ENCODE data around the gene KMO.
A peak's percentile ranks its signal among the peaks of the same experiment; 100 is the strongest.

The KMO gene

DNA sequence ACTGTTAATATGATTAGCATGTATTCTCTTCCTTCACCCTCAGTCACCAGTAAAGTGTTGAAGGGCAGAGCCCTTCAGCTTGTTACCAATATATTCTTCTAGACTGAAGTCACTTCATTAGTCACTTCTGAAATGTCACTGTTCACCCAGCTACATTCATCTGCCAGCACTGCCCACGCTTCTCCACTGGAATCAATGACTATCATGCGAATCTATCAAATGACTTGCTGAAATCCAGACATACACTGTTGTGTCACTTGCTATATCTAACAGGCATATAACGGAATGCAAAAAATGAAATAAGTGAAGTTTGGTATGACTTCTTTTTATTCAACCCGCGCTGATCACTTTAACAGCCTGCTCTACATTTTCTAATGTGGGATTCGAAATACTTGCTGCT lies 28.7 kb upstream of the KMO start:
- DNase-seq (ENCODE audit: low read depth, low spot score) = no peak
- no peaks in the 10 kb centered on the region for H3K9me3 ChIP-seq (ENCODE audit: insufficient read depth, low read length)
- no peak for TF ChIP-seq SUZ12 (IDR thresholded peaks at IDR 0.05; ENCODE audit: extremely low read depth, insufficient read depth, insufficient read length)
- no peak for TF ChIP-seq YY1 (IDR thresholded peaks at IDR 0.05; ENCODE audit: insufficient read depth, insufficient read length)
- no peak for TF ChIP-seq ZNF274 (IDR thresholded peaks at IDR 0.05; ENCODE audit: low read depth, low read length)
- no peaks in the 10 kb centered on the region for H3K4me1 ChIP-seq (ENCODE audit: insufficient read depth, insufficient read length)
- H3K27me3 ChIP-seq (ENCODE audit: insufficient read depth, insufficient read length) = no peaks in the 10 kb centered on the region
- no peak overlapping the region for H3K4me3 ChIP-seq (ENCODE audit: insufficient read length, low read depth)
- H3K36me3 ChIP-seq (ENCODE audit: insufficient read depth, insufficient read length, low read length) = peaks cover 93% of the 10 kb centered on the region
- no peak overlapping the region for H3K9ac ChIP-seq (ENCODE audit: insufficient read length, low read depth)

DNA sequence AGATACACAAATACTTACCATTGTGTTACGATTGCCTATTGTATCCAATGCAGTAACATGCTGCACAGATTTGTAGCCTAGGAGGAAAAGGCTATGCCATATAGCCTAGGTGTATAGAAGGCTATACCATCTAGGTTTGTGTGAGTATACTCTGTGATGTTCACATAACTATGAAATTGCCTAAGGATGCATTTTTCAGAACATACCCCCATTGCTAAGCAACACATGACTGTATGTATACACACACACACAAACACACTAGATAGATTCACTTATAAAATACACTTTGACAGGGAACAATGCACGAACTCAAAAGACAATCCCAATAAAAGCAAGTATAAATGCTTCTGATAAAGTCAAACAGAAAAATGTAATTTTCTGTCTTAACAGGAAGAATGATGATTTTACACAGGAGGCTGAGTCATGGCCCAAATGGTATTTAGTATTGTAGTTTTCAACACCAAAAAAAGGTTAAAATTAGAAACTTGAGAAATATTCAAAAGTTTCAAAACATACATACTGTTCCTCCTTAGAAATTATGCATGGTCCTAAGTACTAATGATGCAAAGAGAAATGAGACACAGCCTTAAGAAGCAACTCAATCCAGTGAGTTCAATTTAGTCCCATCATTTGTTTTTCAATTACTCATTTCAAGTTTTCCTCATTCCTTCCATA lies 24.9 kb upstream of the KMO start:
- no peak overlapping the region for H3K9ac ChIP-seq (ENCODE audit: insufficient read length, low read depth)
- no peaks in the 10 kb centered on the region for H3K4me1 ChIP-seq (ENCODE audit: insufficient read depth, insufficient read length)
- H3K4me3 ChIP-seq (ENCODE audit: insufficient read length, low read depth) = no peak overlapping the region
- DNase-seq (ENCODE audit: low read depth, low spot score) = no peak
- H3K27me3 ChIP-seq (ENCODE audit: insufficient read depth, insufficient read length) = no peaks in the 10 kb centered on the region
- no peak for TF ChIP-seq YY1 (IDR thresholded peaks at IDR 0.05; ENCODE audit: insufficient read depth, insufficient read length)
- TF ChIP-seq SUZ12 (IDR thresholded peaks at IDR 0.05; ENCODE audit: extremely low read depth, insufficient read depth, insufficient read length) = no peak
- no peak for TF ChIP-seq ZNF274 (IDR thresholded peaks at IDR 0.05; ENCODE audit: low read depth, low read length)
- H3K9me3 ChIP-seq (ENCODE audit: insufficient read depth, low read length) = no peaks in the 10 kb centered on the region
- peaks cover 99% of the 10 kb centered on the region for H3K36me3 ChIP-seq (ENCODE audit: insufficient read depth, insufficient read length, low read length)

DNA sequence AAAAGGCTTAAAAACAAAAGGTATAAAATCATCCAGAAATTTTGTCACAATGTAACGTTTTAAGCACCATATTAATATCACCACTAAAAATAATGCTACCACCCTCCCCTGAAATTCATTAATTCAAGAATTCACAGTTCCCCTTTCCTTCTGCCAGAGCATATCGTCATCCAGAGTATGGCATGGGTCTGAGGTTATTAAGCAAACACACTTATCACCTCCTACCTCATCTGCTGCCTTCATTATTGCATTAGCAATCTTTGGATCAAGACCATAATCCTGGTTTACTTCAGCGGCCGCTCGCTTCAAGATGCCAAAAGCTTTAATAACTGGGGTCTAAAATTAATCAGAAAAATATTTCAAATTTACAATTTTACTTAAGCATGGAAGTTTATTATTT lies 18.8 kb upstream of the KMO start:
- no peak overlapping the region for H3K4me3 ChIP-seq (ENCODE audit: insufficient read length, low read depth)
- H3K4me1 ChIP-seq (ENCODE audit: insufficient read depth, insufficient read length) = no peaks in the 10 kb centered on the region
- DNase-seq (ENCODE audit: low read depth, low spot score) = no peak
- H3K27me3 ChIP-seq (ENCODE audit: insufficient read depth, insufficient read length) = no peaks in the 10 kb centered on the region
- TF ChIP-seq SUZ12 (IDR thresholded peaks at IDR 0.05; ENCODE audit: extremely low read depth, insufficient read depth, insufficient read length) (no peak), YY1 (IDR thresholded peaks at IDR 0.05; ENCODE audit: insufficient read depth, insufficient read length) (no peak), ZNF274 (IDR thresholded peaks at IDR 0.05; ENCODE audit: low read depth, low read length) (no peak)
- no peaks in the 10 kb centered on the region for H3K9me3 ChIP-seq (ENCODE audit: insufficient read depth, low read length)
- no peak overlapping the region for H3K9ac ChIP-seq (ENCODE audit: insufficient read length, low read depth)
- H3K36me3 ChIP-seq (ENCODE audit: insufficient read depth, insufficient read length, low read length) = peaks cover 85% of the 10 kb centered on the region

DNA sequence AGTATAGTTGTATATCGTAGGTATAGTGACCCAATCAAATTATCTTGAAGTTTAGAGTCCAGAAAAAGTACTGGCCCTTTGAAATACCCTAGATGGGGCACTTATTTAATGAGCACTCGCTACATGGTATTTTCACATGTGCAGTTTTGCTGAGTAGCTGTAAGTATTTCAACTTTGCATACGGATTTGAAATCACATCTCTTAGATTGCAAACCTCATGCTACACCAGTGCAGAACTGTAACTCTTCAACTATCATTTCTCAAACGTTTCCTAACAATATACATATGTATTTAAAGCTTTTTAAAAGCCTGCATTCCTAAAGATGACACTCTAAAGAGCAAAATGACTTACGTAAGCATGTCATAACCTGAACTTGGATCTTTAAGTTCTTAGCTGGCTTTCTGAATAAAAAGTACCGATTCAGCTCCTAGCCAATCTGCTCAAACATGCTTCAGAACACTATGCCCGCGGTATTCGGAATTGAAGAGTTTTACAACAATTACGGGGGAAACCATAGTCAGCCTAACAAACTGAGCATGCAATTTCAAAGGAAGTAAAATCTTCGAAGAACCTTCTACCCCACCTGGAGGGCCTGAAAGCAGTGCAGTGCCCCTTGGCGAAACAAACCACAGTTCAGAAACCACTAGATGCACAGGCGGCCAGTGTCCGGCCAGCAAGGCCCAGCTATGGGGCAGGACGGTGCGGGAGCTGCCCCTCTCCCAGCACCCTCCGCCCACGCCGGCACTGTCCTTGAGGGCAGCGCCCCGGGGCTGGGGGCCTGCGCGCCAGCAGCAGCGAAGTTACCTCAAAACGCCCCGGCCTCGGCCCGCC lies 13.5 kb upstream of the KMO start:
- peak; percentile 13 for DNase-seq (ENCODE audit: low read depth, low spot score)
- H3K4me1 ChIP-seq (ENCODE audit: insufficient read depth, insufficient read length) = no peaks in the 10 kb centered on the region

DNA sequence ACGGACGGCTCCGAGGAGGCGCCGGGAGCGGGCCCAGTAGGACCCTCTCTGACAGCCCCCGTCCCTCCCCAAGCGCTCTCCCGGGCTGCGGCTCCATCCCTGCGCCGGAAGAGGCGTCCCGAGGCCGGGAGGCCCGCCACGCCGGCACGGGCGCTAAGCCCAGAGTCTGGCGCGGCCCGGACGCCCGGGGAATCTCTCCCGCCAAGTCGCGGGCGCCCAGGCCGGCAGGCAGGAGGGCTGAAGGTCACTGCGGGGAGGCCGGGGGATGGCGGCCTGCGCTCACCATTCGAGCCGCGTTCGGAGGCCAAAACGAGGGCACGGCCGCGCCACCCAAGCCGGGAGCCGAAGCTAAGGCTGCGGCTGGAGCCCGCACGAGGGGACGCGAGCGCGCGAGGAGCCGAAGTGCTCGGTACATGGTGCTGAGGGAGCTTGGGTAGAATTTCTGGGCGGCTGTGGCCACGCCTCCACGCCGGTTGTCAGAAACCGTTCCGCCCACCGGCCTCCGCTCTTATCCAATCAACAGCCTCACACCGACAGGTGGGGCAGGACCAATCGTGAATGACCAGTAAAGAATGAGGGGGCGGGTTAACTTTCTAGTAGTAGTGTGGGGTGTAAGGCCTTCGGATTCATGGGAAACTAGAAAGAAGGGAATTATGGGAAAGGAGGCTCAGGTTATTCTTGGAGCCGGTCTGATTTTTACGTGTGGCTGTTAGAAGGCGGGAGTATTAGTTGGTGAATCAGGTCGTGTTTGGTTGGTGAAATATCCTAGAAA lies 12.7 kb upstream of the KMO start, which contains the start of gene FH:
Gene FH, minus strand, starts transcription at position 448 of the 772 bp plus-strand sequence. Its CDS starts 33 bp downstream, at position 415.
- Histone ChIP-seq H3K9me3 (ENCODE audit: insufficient read depth, low read length) (no peaks in the 10 kb centered on the region), H3K27me3 (ENCODE audit: insufficient read depth, insufficient read length) (no peaks in the 10 kb centered on the region), H3K4me1 (ENCODE audit: insufficient read depth, insufficient read length) (no peaks in the 10 kb centered on the region), H3K4me3 (ENCODE audit: insufficient read length, low read depth) (peak within 1 kb of the TSS; percentile 86), H3K36me3 (ENCODE audit: insufficient read depth, insufficient read length, low read length) (peaks cover 27% of the 10 kb centered on the region), H3K9ac (ENCODE audit: insufficient read length, low read depth) (peak within 1 kb of the TSS; percentile 92)
- DNase-seq (ENCODE audit: low read depth, low spot score) = peak; percentile 98
- no peak for TF ChIP-seq SUZ12 (IDR thresholded peaks at IDR 0.05; ENCODE audit: extremely low read depth, insufficient read depth, insufficient read length)
- TF ChIP-seq ZNF274 (IDR thresholded peaks at IDR 0.05; ENCODE audit: low read depth, low read length) = no peak

More for the DNA sequence above, 13.5 kb upstream of the KMO start:
- Histone ChIP-seq H3K36me3 (ENCODE audit: insufficient read depth, insufficient read length, low read length) (peaks cover 33% of the 10 kb centered on the region), H3K27me3 (ENCODE audit: insufficient read depth, insufficient read length) (no peaks in the 10 kb centered on the region), H3K4me3 (ENCODE audit: insufficient read length, low read depth) (peak overlapping the region; percentile 86), H3K9me3 (ENCODE audit: insufficient read depth, low read length) (no peaks in the 10 kb centered on the region), H3K9ac (ENCODE audit: insufficient read length, low read depth) (peak overlapping the region; percentile 92)
- no peak for TF ChIP-seq YY1 (IDR thresholded peaks at IDR 0.05; ENCODE audit: insufficient read depth, insufficient read length)
- TF ChIP-seq SUZ12 (IDR thresholded peaks at IDR 0.05; ENCODE audit: extremely low read depth, insufficient read depth, insufficient read length) = no peak
- TF ChIP-seq ZNF274 (IDR thresholded peaks at IDR 0.05; ENCODE audit: low read depth, low read length) = no peak

DNA sequence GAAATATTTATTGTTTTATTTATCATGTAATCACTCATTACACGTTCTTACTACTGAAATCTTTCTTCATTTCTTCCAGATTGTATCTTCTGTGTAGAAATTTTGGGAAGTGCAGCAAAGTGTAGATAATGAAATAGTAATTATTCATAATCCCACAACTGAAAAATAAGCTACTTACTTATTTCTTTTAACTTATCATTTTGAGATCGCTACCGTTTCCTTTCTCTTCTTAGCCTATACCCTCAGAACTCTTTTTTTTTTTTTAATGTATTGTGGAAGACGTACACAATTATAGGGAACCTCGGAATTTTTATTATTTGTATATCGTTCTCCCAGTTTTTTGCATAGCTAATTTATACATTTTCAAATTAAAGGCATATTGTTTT lies 12.1 kb upstream of the KMO start:
- DNase-seq (ENCODE audit: low read depth, low spot score) = no peak
- Histone ChIP-seq H3K27me3 (ENCODE audit: insufficient read depth, insufficient read length) (no peaks in the 10 kb centered on the region), H3K9me3 (ENCODE audit: insufficient read depth, low read length) (no peaks in the 10 kb centered on the region), H3K4me1 (ENCODE audit: insufficient read depth, insufficient read length) (no peaks in the 10 kb centered on the region), H3K4me3 (ENCODE audit: insufficient read length, low read depth) (peak overlapping the region; percentile 86), H3K36me3 (ENCODE audit: insufficient read depth, insufficient read length, low read length) (peaks cover 22% of the 10 kb centered on the region), H3K9ac (ENCODE audit: insufficient read length, low read depth) (no peak overlapping the region)
- TF ChIP-seq ZNF274 (IDR thresholded peaks at IDR 0.05; ENCODE audit: low read depth, low read length) (no peak), YY1 (IDR thresholded peaks at IDR 0.05; ENCODE audit: insufficient read depth, insufficient read length) (no peak), SUZ12 (IDR thresholded peaks at IDR 0.05; ENCODE audit: extremely low read depth, insufficient read depth, insufficient read length) (no peak)

All from NT2/D1 (cell line).